H1 (cell line): ENCODE results near the gene GPD1. TPM values are rescaled to one million over a fixed set of nuclear protein-coding genes. Genes with fewer than 3 reads are reported as not detected.

Source experiments
- EP300 ChIP-seq, 2 experiments: IDR thresholded peaks; 1 replicate in 1 of 2; 2 replicates in 1 of 2; pipeline ENCODE4 v1.6.1; 2011 to 2012; ENCODE audit warnings: low read depth in 2 of 2, low read length in 2 of 2, mild to moderate bottlenecking in 2 of 2, borderline replicate concordance in 1 of 2, inconsistent platforms in 1 of 2, moderate library complexity in 1 of 2
- MAFK ChIP-seq: IDR thresholded peaks from 2 replicates; pipeline ENCODE4 v1.6.1; 2012; ENCODE audit warnings: low read depth, mild to moderate bottlenecking, improper control_type of control experiment, low read length
- RBBP5 ChIP-seq: IDR thresholded peaks from 2 replicates; pipeline ENCODE4 v1.7.1; 2012; ENCODE audit warnings: low read depth, mild to moderate bottlenecking, inconsistent platforms, low read length, moderate library complexity, borderline replicate concordance
- polyA plus RNA-seq, 7 experiments: library from polyadenylated mRNA; depleted of rRNA in 3 of 7; stranded (reverse) in 5 of 7; unstranded in 2 of 7; fragments of >200 nt in 5 of 7; fragments of 200-250 nt in 2 of 7; gene quantifications; 1 replicate in 5 of 7; 2 replicates in 1 of 7; 4 replicates in 1 of 7; pipeline versions ENCODE4 v1.2.1 to v1.2.3, GENCODE V29; 2011 to 2013; ENCODE audit warnings: missing spikeins in 2 of 7, mixed read lengths in 2 of 7
- total RNA-seq: library from RNA; stranded (reverse); fragmentation: NEBNext Ultra II Directional; extraction: Animal tissue kit (Norgen Biotek cat#: 25700); gene quantifications from 2 replicates; pipeline ENCODE4 v1.2.1, GENCODE V29; 2021

Gene GPD1
- total and polyA plus RNA-seq, 2 of the 8 experiments (the other 6 are each of a cell fraction or from before 2014, with no cell fraction given): 0.45 to 0.74 TPM

DNA sequence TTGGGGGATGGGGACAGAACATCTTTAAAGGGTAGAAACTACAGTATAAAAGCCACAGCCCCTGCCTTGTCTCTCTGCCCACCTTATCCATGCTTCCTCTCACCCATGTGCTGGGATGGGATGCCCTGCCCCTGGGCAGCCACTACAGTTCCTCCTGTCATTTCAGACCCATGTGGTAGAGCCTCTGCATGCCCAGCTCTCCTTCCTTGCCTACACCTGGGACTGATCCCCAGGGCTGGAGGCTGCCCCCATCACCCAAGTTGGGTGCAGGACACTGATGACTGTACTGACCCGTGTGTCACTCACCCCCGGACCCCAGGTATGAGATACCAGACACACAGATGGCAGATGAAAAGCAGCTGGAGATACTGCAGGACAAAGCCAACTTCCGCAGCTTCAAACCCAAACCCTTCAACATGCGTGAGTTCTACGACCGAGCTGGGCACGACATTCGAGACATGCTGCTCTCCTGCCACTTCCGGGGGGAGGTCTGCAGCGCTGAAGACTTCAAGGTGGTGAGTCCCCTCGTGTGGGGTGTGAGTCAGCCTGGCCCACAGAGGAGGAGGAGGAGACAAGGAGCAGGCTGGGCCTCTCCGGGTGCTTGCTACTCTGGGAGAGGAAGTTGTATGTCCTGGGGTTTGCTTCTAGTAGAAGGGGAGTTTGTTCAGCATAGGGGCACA is 44.2 kb upstream of the GPD1 start (continued):
- TF ChIP-seq RBBP5 (no peak), EP300 (IDR thresholded peaks at IDR 0.05; ENCODE audit: borderline replicate concordance in 1 of 2, low read depth in 2 of 2, low read length in 2 of 2) (no peak), MAFK (no peak)
- TF ChIP-seq, all 59 proteins: peak for 0
